Loucy (cell line): Measurements from ENCODE around the gene BRIX1.

ENCODE experiments used
- EZH2phosphoT487 ChIP-seq: fragments of 200-600 bp; IDR thresholded peaks from 2 replicates; pipeline ENCODE4 v1.6.1; 2018; ENCODE audit warnings: antibody characterized with exemption, mild to moderate bottlenecking, moderate library complexity, borderline replicate concordance
- TF ChIP-seq, protein P1 (sequence below): fragments of 200-600 bp; sonication (generic); conservative IDR thresholded peaks from 2 replicates; pipeline ENCODE4 v1.5.1; 2014; ENCODE audit warnings: mild to moderate bottlenecking, antibody characterized with exemption, low read length

DNA sequence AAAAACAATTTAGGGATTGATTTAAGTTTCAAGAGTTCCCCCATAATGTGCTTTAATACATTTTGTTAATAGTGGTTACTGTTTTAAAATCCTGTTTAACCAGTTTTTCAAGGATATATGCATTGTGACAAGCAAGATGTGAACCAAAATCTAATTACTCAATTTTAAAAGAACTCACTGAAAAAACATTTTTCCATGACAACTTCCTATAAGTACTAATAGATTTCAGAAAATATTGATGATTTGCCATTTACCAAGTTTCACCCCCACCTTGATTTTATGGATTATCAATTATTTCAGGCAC, 8.9 kb downstream of the BRIX1 start:
- TF ChIP-seq, protein P1, sequence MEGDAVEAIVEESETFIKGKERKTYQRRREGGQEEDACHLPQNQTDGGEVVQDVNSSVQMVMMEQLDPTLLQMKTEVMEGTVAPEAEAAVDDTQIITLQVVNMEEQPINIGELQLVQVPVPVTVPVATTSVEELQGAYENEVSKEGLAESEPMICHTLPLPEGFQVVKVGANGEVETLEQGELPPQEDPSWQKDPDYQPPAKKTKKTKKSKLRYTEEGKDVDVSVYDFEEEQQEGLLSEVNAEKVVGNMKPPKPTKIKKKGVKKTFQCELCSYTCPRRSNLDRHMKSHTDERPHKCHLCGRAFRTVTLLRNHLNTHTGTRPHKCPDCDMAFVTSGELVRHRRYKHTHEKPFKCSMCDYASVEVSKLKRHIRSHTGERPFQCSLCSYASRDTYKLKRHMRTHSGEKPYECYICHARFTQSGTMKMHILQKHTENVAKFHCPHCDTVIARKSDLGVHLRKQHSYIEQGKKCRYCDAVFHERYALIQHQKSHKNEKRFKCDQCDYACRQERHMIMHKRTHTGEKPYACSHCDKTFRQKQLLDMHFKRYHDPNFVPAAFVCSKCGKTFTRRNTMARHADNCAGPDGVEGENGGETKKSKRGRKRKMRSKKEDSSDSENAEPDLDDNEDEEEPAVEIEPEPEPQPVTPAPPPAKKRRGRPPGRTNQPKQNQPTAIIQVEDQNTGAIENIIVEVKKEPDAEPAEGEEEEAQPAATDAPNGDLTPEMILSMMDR: no peak
- no peak for TF ChIP-seq EZH2phosphoT487
